Dedifferentiated amniotic fluid mesenchymal stem cell (primary cell): ENCODE data around the gene PTPN3.

Experiments
- DNase-seq: peaks from one replicate; pipeline ENCODE4 v3.0.0-alpha.2; 2016; ENCODE audit errors: extremely low spot score

The PTPN3 gene

DNA sequence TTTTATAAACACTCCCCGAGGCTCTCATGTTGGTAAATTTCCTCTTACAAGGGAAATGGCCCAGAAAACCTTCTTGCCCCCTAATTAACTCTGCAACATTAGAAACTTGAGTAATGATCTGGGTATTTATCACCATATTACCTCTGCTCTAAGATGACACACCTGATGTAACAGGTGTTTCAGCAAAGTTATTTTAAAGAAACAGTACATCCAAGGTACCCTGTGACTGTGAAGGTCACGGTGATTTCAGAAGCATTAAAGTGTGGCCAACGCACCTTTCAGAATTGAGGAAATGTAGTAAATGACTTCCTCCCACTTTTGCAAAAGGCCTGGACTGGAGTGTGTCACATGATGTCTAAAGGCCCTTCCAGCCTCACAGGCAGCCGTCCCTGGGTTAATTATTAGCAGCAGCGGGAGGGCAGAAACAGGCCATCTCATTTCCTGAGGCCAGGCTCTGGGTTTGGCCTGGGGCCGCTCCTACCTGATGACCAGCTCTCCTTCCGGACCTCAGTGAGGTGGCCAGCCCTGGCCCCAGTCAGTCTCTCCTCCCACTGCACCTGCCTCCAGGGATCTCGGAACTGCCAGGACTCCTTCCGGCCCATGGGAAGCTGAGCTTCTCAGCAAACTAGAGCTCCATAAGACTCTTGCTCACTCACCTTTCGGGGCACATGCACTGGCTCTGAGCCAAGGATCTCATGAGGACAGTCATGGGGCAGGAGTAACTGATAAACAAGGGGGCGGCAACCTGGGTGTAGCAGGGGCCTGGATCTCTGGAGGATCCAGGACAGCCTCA lies 20.7 kb downstream of the PTPN3 start:
- DNase-seq = no peak

DNA sequence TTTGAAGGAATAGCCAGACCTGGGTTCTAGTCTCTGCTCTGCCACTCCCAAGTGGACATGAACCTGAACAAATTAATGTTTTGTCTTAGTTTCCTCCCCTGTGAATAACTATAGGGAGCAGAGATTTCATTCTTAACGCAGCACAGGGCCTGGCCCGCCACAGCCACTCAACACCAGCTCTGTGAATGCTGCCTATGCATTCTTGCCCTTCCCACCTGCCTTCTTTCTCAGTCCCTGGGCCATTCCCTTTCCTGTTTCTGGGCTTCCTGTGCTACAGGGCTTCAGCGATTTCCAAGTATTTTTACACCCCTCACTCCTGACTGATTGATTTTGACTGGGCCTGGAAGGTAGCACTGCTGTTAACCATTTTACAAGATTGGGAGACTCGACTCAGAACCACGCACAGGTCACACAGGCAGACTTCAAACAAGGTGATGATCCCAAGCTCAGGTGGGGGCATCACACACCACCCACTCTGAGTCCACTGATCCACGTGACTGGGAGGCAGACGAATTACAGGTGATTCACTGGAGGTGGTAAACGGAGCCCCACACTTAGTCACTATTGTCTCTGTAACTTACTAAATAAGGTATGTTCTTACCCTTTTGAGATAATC lies 21.4 kb downstream of the PTPN3 start:
- no peak for DNase-seq

- DNase-seq = no peak
Observed at GRCh38 chr9:109475526-109475925, 22.6 kb downstream of the PTPN3 start.

GRCh38 chr9:109474944-109475343 lies 23.2 kb downstream of the PTPN3 start:
- no peak for DNase-seq

GRCh38 chr9:109474170-109474569 lies 23.9 kb downstream of the PTPN3 start:
- DNase-seq = no peak

GRCh38 chr9:109473329-109473728 lies 24.8 kb downstream of the PTPN3 start:
- DNase-seq = no peak

- no peak for DNase-seq
Observed at GRCh38 chr9:109471475-109472393, 26.4 kb downstream of the PTPN3 start.

DNA sequence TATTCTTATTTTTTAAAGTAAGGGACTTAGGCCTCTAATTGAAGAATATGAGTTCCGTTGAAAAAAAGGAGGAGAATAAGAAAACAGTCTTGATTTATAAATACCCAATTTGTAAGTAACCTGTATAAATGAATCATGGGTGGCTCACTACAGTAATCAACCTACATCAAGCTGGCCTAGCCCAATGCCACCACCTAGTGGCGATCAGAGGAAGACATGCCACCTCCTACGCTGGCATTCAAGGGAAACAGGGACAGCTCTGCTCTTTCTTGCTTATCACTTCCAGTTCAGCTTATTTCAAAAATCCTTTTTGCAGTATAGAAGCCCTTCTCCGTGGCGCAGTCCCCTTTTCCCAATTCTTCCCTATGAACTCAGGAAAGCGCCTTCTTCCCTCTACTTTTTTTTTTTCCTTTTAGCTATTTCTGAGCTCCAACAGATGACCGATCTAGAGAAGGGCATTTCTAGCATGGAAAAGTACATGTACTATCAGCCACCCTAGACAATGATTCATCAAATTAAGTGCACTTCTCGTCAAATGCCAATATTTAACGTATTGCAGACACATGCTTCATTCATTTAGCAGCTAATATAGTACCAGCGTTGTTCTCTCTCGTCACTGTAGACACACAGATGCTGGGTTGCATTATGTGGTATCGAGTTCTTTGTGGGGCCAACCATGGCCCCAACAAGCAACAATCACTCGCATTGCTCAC lies 28.3 kb downstream of the PTPN3 start:
- DNase-seq = peak; percentile 75

DNA sequence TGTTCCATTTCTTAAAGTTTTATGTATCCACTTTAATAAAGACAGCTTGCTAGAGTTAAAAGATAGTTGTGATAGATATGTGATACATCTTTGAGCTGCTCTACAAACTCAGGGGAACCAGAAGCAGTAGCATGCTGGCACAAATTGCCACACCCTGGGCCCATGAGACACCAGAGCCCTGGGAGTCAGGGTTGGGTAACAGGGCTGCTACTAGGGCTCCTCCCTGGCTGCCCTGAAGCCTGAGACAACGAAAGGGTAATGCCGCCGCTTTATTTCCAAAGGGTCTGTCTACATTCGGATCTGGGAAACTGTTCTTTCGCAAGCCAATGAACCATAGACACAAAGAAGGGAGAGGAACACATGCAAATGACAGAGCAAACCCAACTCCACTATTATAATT lies 29.2 kb downstream of the PTPN3 start:
- no peak for DNase-seq

DNA sequence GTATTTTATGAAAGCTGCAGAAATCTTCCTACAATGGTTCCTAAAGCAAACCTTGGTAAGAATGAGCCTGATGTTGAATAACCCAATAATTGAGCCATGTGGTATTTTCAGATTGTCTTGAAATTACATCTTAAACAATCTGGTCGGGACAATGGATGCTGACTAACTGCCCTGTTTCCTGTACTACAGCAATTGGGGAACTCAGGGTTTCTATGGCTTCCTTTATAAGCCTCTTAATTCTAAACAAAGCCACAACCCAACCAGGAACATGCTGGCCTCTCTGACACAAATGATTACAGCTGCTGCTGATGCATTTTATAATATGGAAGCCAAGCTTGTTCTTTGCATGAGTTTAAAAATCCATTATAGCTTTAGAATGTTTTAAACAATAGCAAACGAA lies 30.2 kb downstream of the PTPN3 start:
- DNase-seq = no peak

- DNase-seq = no peak
Observed at GRCh38 chr9:109466623-109467590, 31.2 kb downstream of the PTPN3 start.

- no peak for DNase-seq
Observed at GRCh38 chr9:109463924-109464625, 34.0 kb downstream of the PTPN3 start.

- no peak for DNase-seq
Observed at GRCh38 chr9:109460576-109460975, 37.5 kb downstream of the PTPN3 start.

DNA sequence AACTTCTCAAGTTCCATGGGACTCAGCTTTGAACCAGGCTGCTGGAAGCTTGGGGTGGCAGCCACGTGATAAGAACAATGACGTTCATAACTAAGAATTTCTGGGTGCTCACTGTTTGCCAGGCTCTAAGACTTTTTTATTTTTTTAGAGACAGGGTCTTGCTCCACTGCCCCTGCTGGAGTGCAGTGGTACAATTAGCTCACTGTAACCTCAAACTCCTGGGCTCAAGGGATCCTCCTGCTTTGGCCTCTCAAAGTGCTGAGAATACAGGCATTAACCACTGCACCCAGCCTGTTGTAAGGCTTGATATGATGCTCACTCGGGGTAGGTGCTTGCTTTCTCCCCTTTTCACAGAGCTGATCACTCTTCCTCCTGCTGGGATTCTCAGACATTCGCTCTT lies 38.7 kb downstream of the PTPN3 start:
- no peak for DNase-seq

DNA sequence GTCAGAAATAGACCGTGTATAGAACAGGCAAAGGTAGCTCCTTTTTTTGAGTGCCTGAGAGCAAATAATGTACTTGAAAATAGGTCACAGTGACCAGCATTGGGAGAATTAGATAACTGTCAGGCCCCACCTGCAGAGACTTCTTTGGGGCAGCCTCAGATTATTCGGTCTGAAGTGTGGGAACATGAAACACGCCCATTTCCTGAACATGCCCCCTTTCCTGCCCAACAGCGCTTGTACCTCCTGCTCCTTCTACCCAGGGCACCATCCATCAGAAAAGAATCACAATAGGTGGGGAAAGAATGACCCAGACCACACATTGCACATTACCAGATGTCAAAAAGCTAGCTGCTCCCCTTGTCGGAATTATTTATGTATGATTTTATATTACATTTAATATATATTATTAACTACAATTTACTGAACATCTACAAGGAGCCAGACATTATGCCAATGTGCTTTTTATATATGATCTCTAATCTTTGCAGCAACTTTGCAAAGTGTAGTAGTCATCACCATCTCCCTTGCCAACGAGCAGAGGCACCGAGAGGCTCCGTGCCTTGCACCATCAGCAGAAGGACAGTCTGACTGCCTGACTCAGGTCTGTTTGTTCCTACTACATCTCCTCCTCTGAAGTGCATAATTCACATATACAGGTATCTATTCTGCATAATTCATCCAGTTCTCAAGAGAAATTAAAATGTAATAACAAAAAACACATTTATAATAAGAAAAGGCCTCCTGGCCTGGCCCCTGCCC lies 39.5 kb downstream of the PTPN3 start:
- no peak for DNase-seq

GRCh38 chr9:109456811-109457210 lies 41.3 kb downstream of the PTPN3 start:
- DNase-seq = no peak

DNA sequence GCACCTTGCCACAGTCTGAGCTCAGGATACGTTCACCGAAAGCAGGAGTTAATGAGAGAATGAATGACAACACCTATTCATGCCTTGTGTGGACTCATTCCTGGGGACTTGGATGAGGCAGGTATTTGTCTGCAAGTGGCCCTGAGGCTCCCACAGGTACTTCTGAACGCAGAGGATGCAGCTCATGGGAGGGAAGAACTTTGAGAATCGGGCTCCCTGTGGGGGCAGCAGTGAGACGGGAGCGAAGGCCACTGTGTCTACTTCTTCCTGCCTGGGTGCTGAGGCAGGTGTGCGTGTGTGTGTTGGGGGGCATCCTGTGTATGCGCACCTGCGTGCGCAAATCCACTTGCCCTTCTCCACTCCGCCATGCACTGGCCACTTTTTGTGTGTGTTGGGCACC lies 42.2 kb downstream of the PTPN3 start:
- DNase-seq = no peak

DNA sequence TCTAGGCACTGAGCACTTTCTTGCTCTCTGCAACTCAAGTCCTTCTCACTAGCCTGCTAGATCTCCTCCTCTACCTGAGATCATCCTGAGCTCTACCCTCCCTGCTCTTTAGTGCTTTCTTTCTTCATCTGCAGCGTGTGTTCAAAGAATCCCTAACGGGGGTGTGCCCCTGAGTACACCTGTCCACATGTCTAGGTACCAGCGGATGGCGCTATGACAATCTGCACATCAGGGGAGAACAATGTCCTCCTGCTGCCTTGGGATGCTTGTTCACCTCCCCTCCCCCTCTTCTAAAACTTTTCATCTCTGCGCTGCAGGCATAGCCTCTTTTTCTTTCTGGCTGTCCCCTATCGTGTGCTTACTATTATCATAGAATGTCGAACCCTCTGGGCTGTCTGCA lies 42.7 kb downstream of the PTPN3 start:
- DNase-seq = no peak

GRCh38 chr9:109454601-109455155 lies 43.4 kb downstream of the PTPN3 start:
- DNase-seq = no peak
